Measurements from ENCODE around the gene CELF1. TPM values are rescaled to one million over a fixed set of nuclear protein-coding genes. Genes with fewer than 3 reads are reported as not detected.

CELF1 gene
- total and polyA plus RNA-seq, 9 of the 15 experiments (the other 6 are each of a cell fraction or from before 2014, with no cell fraction given): 11.3 to 142 (median 77.4) TPM

DNA sequence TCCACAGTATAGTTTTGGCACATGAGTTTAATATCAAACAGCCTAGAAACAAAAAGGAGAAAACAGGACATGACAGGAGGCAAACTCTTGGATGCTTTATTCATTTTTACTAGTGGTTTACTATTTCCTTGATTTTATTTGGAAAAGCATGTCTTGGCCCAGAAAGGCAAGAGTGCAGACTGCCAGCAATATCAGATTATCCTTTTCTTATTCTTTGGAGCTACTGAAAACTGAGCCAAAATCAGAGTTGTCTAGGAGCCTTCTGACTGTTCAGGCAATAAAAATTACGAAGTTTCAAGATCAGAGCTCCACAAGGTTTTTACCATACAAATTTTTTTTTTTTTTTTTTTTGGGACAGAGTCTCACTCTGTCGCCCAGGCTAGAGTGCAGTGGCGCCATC lies 16.0 kb downstream of the CELF1 start (continued):
- TF ChIP-seq ZNF398 (CRISPR knock-in tag; IDR thresholded peaks at IDR 0.05): no peak
- no peak for TF ChIP-seq RHOXF2B (CRISPR knock-in tag; conservative IDR thresholded peaks at IDR 0.05)
- no peak for TF ChIP-seq PHB (CRISPR knock-in tag; IDR thresholded peaks at IDR 0.05)
- TF ChIP-seq TFAM (CRISPR knock-in tag; conservative IDR thresholded peaks at IDR 0.05): no peak
- no peak for TF ChIP-seq HCFC1 (IDR thresholded peaks at IDR 0.05; ENCODE audit: low read depth, low read length)
- no peak for TF ChIP-seq TARDBP (IDR thresholded peaks at IDR 0.05)
- TF ChIP-seq, protein P1, sequence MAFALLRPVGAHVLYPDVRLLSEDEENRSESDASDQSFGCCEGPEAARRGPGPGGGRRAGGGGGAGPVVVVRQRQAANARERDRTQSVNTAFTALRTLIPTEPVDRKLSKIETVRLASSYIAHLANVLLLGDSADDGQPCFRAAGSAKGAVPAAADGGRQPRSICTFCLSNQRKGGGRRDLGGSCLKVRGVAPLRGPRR (CRISPR knock-in tag; IDR thresholded peaks at IDR 0.05): no peak
- TF ChIP-seq ELF4 (CRISPR knock-in tag; IDR thresholded peaks at IDR 0.05): no peak

- Histone ChIP-seq H3K27me3 (ENCODE audit: control insufficient read depth in 2 of 2, insufficient read depth in 2 of 2, low read length in 2 of 2) (no peaks in the 10 kb centered on the region), H3K9me3 (replicated peaks; ENCODE audit: control insufficient read depth, insufficient read depth, low read depth, low read length) (no peaks in the 10 kb centered on the region), H3K79me2 (ENCODE audit: control insufficient read depth, insufficient read depth, low read length) (peaks cover 99% of the 10 kb centered on the region), H3K9ac (ENCODE audit: insufficient read depth in 1 of 2, low read depth in 2 of 2, low read length in 2 of 2) (peak overlapping the region in 1 of 2 experiments; percentile 31; a peak in 2 of 4 replicates), H3K4me3 (no peak overlapping the region), H2AFZ (ENCODE audit: low read depth, low read length) (no peak overlapping the region), H3K27ac (ENCODE audit: extremely low read depth, low read depth, low read length) (0 out of 3 replicates have a peak overlapping the region, but pooled peaks have one; percentile 8), H3K4me1 (replicated peaks in 1 of 2; ENCODE audit: control insufficient read depth in 2 of 2, insufficient read depth in 2 of 2, low read length in 2 of 2) (peaks cover 4 to 5% of the 10 kb centered on the region in 2 experiments; a peak in 3 of 5 replicates), H3K4me2 (ENCODE audit: insufficient read depth, low read length) (no peak overlapping the region), H3K9me1 (ENCODE audit: control insufficient read depth, insufficient read depth, low read length) (no peaks in the 10 kb centered on the region), H3K36me3 (ENCODE audit: control insufficient read depth, insufficient read depth, low read length) (peaks cover 12% of the 10 kb centered on the region; the same call in 1 of the 3 replicates), H4K20me1 (replicated peaks; ENCODE audit: control insufficient read depth, insufficient read depth, low read length) (peaks cover 16% of the 10 kb centered on the region)
- no TSS peak for BruUV-seq (replicated peaks)
- WGBS (ENCODE audit: insufficient coverage, low coverage, missing lambda C conversion rate): 77% methylated on average over 4 of the region's 4 CpGs
- intact Hi-C loops (cut with micrococcal nuclease): no loop called here
- POLR2A ChIA-PET: interaction anchor here (0.9 to 2.6 kb wide), 3 partner anchors 10 to 18 kb away, joined by 3 to 19 read pairs (median 6); no protein-coding TSS in a partner anchor
- CTCF ChIA-PET (ENCODE audit: low intra/inter-chr PET ratio): no interaction called here
- no peak for FAIRE-seq
- in situ Hi-C loops (cut with MboI): no loop called here
- 0 out of 3 replicates have a peak, but pooled peaks have one; percentile 22 for ATAC-seq
- no peak for DNase-seq (ENCODE audit: extremely low read depth in 1 of 4, low spot score in 3 of 4)
- TF ChIP-seq PCBP1 (IDR thresholded peaks at IDR 0.05; ENCODE audit: low read depth, low read length, poor library complexity, severe bottlenecking) (no peak), COPS2 (conservative IDR thresholded peaks at IDR 0.05) (no peak), HDAC3 (IDR thresholded peaks at IDR 0.05; ENCODE audit: borderline replicate concordance, partially characterized antibody) (no peak), ZNF311 (CRISPR knock-in tag; IDR thresholded peaks at IDR 0.05) (no peak), SRF (CRISPR knock-in tag; IDR thresholded peaks at IDR 0.05) (no peak)
- TF ChIP-seq, protein P2, sequence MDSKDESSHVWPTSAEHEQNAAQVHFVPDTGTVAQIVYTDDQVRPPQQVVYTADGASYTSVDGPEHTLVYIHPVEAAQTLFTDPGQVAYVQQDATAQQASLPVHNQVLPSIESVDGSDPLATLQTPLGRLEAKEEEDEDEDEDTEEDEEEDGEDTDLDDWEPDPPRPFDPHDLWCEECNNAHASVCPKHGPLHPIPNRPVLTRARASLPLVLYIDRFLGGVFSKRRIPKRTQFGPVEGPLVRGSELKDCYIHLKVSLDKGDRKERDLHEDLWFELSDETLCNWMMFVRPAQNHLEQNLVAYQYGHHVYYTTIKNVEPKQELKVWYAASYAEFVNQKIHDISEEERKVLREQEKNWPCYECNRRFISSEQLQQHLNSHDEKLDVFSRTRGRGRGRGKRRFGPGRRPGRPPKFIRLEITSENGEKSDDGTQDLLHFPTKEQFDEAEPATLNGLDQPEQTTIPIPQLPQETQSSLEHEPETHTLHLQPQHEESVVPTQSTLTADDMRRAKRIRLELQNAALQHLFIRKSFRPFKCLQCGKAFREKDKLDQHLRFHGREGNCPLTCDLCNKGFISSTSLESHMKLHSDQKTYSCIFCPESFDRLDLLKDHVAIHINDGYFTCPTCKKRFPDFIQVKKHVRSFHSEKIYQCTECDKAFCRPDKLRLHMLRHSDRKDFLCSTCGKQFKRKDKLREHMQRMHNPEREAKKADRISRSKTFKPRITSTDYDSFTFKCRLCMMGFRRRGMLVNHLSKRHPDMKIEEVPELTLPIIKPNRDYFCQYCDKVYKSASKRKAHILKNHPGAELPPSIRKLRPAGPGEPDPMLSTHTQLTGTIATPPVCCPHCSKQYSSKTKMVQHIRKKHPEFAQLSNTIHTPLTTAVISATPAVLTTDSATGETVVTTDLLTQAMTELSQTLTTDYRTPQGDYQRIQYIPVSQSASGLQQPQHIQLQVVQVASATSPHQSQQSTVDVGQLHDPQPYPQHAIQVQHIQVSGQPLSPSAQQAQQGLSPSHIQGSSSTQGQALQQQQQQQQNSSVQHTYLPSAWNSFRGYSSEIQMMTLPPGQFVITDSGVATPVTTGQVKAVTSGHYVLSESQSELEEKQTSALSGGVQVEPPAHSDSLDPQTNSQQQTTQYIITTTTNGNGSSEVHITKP (IDR thresholded peaks at IDR 0.05; ENCODE audit: partially characterized antibody): peak; percentile 81
- TF ChIP-seq, protein P3, sequence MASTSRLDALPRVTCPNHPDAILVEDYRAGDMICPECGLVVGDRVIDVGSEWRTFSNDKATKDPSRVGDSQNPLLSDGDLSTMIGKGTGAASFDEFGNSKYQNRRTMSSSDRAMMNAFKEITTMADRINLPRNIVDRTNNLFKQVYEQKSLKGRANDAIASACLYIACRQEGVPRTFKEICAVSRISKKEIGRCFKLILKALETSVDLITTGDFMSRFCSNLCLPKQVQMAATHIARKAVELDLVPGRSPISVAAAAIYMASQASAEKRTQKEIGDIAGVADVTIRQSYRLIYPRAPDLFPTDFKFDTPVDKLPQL (IDR thresholded peaks at IDR 0.05; ENCODE audit: extremely low read depth, insufficient read length): no peak
Observed at GRCh38 chr11:47534704-47535251, 18.2 kb downstream of the CELF1 start.
